Measurements from ENCODE around the gene TEX11.

DNA sequence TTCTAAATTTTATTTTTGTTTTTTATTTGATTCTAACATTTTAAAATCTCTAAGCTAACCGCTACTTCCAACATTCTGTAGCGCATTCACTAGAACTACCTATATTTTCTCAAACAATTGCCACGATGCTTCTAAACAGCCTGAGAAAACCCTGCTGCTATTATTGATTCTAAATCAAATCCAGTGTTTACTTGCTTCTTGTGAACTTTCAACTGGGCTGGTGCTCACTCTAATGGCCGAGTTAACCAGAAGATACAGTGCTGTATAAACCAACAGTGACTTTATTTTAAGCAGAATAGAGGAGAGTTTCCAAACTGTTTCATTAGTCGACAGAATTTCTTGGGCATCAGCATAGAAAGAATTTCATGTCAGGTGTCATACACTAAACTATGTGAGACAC is 353.6 kb downstream of the TEX11 start:
- TF ChIP-seq, protein P1, sequence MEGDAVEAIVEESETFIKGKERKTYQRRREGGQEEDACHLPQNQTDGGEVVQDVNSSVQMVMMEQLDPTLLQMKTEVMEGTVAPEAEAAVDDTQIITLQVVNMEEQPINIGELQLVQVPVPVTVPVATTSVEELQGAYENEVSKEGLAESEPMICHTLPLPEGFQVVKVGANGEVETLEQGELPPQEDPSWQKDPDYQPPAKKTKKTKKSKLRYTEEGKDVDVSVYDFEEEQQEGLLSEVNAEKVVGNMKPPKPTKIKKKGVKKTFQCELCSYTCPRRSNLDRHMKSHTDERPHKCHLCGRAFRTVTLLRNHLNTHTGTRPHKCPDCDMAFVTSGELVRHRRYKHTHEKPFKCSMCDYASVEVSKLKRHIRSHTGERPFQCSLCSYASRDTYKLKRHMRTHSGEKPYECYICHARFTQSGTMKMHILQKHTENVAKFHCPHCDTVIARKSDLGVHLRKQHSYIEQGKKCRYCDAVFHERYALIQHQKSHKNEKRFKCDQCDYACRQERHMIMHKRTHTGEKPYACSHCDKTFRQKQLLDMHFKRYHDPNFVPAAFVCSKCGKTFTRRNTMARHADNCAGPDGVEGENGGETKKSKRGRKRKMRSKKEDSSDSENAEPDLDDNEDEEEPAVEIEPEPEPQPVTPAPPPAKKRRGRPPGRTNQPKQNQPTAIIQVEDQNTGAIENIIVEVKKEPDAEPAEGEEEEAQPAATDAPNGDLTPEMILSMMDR (IDR thresholded peaks at IDR 0.05) = no peak
- no peak for TF ChIP-seq POLR2A (IDR thresholded peaks at IDR 0.05)

All from Peyer's patch (tissue), 4 donors.